H1 (cell line): ENCODE results near the gene VAV2.

ENCODE experiments used
- ATF2 ChIP-seq: IDR thresholded peaks from 2 replicates; pipeline ENCODE4 v1.6.1; 2012; ENCODE audit warnings: low read length, inconsistent platforms
- EZH2 ChIP-seq: fragments of 200-600 bp; sonication (generic); IDR thresholded peaks from 2 replicates; pipeline ENCODE4 v1.7.1; 2012; ENCODE audit warnings: low read depth, mild to moderate bottlenecking, moderate library complexity, low read length, inconsistent platforms; ENCODE audit not compliant: severe bottlenecking
- FOSL1 ChIP-seq: IDR thresholded peaks from 2 replicates; pipeline ENCODE4 v1.6.1; 2011; ENCODE audit warnings: mild to moderate bottlenecking, low read depth, low read length, moderate library complexity; ENCODE audit not compliant: insufficient read depth
- GABPA ChIP-seq: IDR thresholded peaks from 2 replicates; pipeline ENCODE4 v1.6.1; 2011; ENCODE audit warnings: mild to moderate bottlenecking, low read length, moderate library complexity, borderline replicate concordance; ENCODE audit not compliant: insufficient read depth
- NRF1 ChIP-seq: IDR thresholded peaks from 2 replicates; pipeline ENCODE4 v1.6.1; 2011; ENCODE audit warnings: mild to moderate bottlenecking, low read depth, low read length, improper control_type of control experiment
- POLR2A ChIP-seq, 2 experiments: IDR thresholded peaks; 1 replicate in 1 of 2; 2 replicates in 1 of 2; pipeline ENCODE4 v1.6.1; 2011; ENCODE audit warnings: low read depth in 2 of 2, low read length in 2 of 2, mild to moderate bottlenecking in 2 of 2; ENCODE audit errors: control extremely low read depth in 1 of 2
- POLR2AphosphoS5 ChIP-seq: IDR thresholded peaks from 2 replicates; pipeline ENCODE4 v1.6.1; 2011; ENCODE audit warnings: low read depth, low read length
- POU5F1 ChIP-seq: IDR thresholded peaks from 2 replicates; pipeline ENCODE4 v1.6.1; 2011; ENCODE audit warnings: low read depth, mild to moderate bottlenecking, low read length, moderate library complexity
- SIN3A ChIP-seq, 2 experiments: IDR thresholded peaks in 1 of 2; conservative IDR thresholded peaks in 1 of 2; 2 replicates each; pipeline ENCODE4 v1.6.1; 2011 to 2012; ENCODE audit warnings: low read length in 2 of 2, improper control_type of control experiment in 1 of 2, low read depth in 1 of 2, mild to moderate bottlenecking in 1 of 2
- TF ChIP-seq, protein P1 (sequence below), 3 experiments: IDR thresholded peaks; 1 replicate in 2 of 3; 2 replicates in 1 of 3; pipeline versions ENCODE4 v1.5.1 to v1.6.1; 2011; ENCODE audit warnings: low read length in 3 of 3, mild to moderate bottlenecking in 3 of 3, inconsistent platforms in 2 of 3, low read depth in 1 of 3, moderate library complexity in 1 of 3; ENCODE audit not compliant: insufficient read depth in 1 of 3; ENCODE audit errors: control extremely low read depth in 1 of 3

GRCh38 chr9:133807037-133807436 lies 185.1 kb downstream of the VAV2 start:
- TF ChIP-seq EZH2, result no peak
- no peak for TF ChIP-seq FOSL1
- TF ChIP-seq, protein P1, sequence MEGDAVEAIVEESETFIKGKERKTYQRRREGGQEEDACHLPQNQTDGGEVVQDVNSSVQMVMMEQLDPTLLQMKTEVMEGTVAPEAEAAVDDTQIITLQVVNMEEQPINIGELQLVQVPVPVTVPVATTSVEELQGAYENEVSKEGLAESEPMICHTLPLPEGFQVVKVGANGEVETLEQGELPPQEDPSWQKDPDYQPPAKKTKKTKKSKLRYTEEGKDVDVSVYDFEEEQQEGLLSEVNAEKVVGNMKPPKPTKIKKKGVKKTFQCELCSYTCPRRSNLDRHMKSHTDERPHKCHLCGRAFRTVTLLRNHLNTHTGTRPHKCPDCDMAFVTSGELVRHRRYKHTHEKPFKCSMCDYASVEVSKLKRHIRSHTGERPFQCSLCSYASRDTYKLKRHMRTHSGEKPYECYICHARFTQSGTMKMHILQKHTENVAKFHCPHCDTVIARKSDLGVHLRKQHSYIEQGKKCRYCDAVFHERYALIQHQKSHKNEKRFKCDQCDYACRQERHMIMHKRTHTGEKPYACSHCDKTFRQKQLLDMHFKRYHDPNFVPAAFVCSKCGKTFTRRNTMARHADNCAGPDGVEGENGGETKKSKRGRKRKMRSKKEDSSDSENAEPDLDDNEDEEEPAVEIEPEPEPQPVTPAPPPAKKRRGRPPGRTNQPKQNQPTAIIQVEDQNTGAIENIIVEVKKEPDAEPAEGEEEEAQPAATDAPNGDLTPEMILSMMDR (IDR thresholded peaks at IDR 0.05; ENCODE audit: control extremely low read depth in 1 of 3, insufficient read depth in 1 of 3, low read depth in 1 of 3, low read length in 3 of 3), result no peak
- TF ChIP-seq NRF1, result no peak
- no peak for TF ChIP-seq POU5F1
- no peak for TF ChIP-seq GABPA
- TF ChIP-seq SIN3A (conservative IDR thresholded peaks at IDR 0.05 in 1 of 2, IDR thresholded peaks at IDR 0.05 in 1 of 2; ENCODE audit: low read depth in 1 of 2, low read length in 2 of 2), result no peak
- TF ChIP-seq POLR2A (IDR thresholded peaks at IDR 0.05; ENCODE audit: control extremely low read depth in 1 of 2, low read depth in 2 of 2, low read length in 2 of 2), result no peak
- TF ChIP-seq POLR2AphosphoS5, result no peak
- TF ChIP-seq ATF2, result no peak
